Trophoblast cell (in vitro differentiated cells and primary cell): ENCODE measurements around the gene GHDC.
A peak's percentile ranks its signal among the peaks of the same experiment; 100 is the strongest.

Source experiments
- DNase-seq, 2 donors: peaks; one replicate each; pipeline ENCODE4 v3.0.0-alpha.2; 2016
- H2AFZ ChIP-seq: 2 replicates; pipeline ENCODE4 v1.6.1; 2013; ENCODE audit warnings: low read length, moderate library complexity, mild to moderate bottlenecking; ENCODE audit not compliant: insufficient read depth, poor library complexity
- H2AK5ac ChIP-seq: 2 replicates; pipeline ENCODE4 v1.6.1; 2013; ENCODE audit warnings: mild to moderate bottlenecking, low read length
- H2BK120ac ChIP-seq: 2 replicates; pipeline ENCODE4 v1.6.1; 2013; ENCODE audit warnings: low read length, mild to moderate bottlenecking, moderate library complexity; ENCODE audit not compliant: insufficient read depth, poor library complexity
- H2BK12ac ChIP-seq: 2 replicates; pipeline ENCODE4 v1.6.1; 2013; ENCODE audit warnings: mild to moderate bottlenecking, low read length, moderate library complexity
- H2BK5ac ChIP-seq: 2 replicates; pipeline ENCODE4 v1.6.1; 2013; ENCODE audit warnings: low read length, low read depth, moderate library complexity, mild to moderate bottlenecking; ENCODE audit not compliant: poor library complexity
- H3K14ac ChIP-seq: 2 replicates; pipeline ENCODE4 v1.6.1; 2013; ENCODE audit warnings: mild to moderate bottlenecking, low read length
- H3K18ac ChIP-seq: 2 replicates; pipeline ENCODE4 v1.6.1; 2013; ENCODE audit warnings: mild to moderate bottlenecking, low read length
- H3K23ac ChIP-seq: 2 replicates; pipeline ENCODE4 v1.6.1; 2013; ENCODE audit warnings: low read length
- H3K27ac ChIP-seq: 2 replicates; pipeline ENCODE4 v1.5.1; 2013; ENCODE audit warnings: low read depth, mild to moderate bottlenecking, inconsistent platforms, low read length, moderate library complexity
- H3K27me3 ChIP-seq: 2 replicates; pipeline ENCODE4 v1.6.1; 2013; ENCODE audit warnings: inconsistent platforms, mild to moderate bottlenecking, low read length, moderate library complexity; ENCODE audit not compliant: insufficient read depth
- H3K36me3 ChIP-seq, 2 experiments: 1 replicate in 1 of 2; 2 replicates in 1 of 2; pipeline ENCODE4 v1.6.1; 2013; ENCODE audit warnings: low read length in 2 of 2, mild to moderate bottlenecking in 2 of 2, moderate library complexity in 1 of 2; ENCODE audit not compliant: insufficient read depth in 2 of 2, control insufficient read depth in 1 of 2
- H3K4ac ChIP-seq: 2 replicates; pipeline ENCODE4 v1.6.1; 2013; ENCODE audit warnings: low read depth, mild to moderate bottlenecking, low read length, moderate library complexity
- H3K4me1 ChIP-seq, 2 experiments: 1 replicate in 1 of 2; 2 replicates in 1 of 2; pipeline ENCODE4 v1.6.1; 2013; ENCODE audit warnings: low read length in 2 of 2, mild to moderate bottlenecking in 2 of 2, moderate library complexity in 1 of 2; ENCODE audit not compliant: insufficient read depth in 2 of 2, control insufficient read depth in 1 of 2
- H3K4me2 ChIP-seq: 2 replicates; pipeline ENCODE4 v1.6.1; 2013; ENCODE audit warnings: inconsistent platforms, mild to moderate bottlenecking, low read length, moderate library complexity
- H3K4me3 ChIP-seq: 2 replicates; pipeline ENCODE4 v1.5.1; 2013; ENCODE audit warnings: mild to moderate bottlenecking, low read depth, low read length, inconsistent platforms
- H3K79me1 ChIP-seq: one replicate; pipeline ENCODE4 v1.6.1; 2013; ENCODE audit warnings: low read length
- H3K79me2 ChIP-seq: 2 replicates; pipeline ENCODE4 v1.6.1; 2013; ENCODE audit warnings: low read length, mild to moderate bottlenecking; ENCODE audit not compliant: control insufficient read depth, insufficient read depth, poor library complexity
- H3K9ac ChIP-seq: 2 replicates; pipeline ENCODE4 v1.6.1; 2013; ENCODE audit warnings: mild to moderate bottlenecking, low read length
- H3K9me3 ChIP-seq: 2 replicates; pipeline ENCODE4 v1.6.1; 2013; ENCODE audit warnings: low read depth, mild to moderate bottlenecking, control low read depth, inconsistent platforms, low read length; ENCODE audit not compliant: insufficient read depth
- H4K12ac ChIP-seq: 2 replicates; pipeline ENCODE4 v1.6.1; 2013; ENCODE audit warnings: low read depth, mild to moderate bottlenecking, low read length, moderate library complexity
- H4K8ac ChIP-seq: 2 replicates; pipeline ENCODE4 v1.6.1; 2013; ENCODE audit warnings: low read depth, mild to moderate bottlenecking, low read length, moderate library complexity
- H4K91ac ChIP-seq: one replicate; pipeline ENCODE4 v1.6.1; 2013; ENCODE audit warnings: low read depth, mild to moderate bottlenecking, low read length, moderate library complexity
- whole genome bisulfite sequencing: extraction: QIAGEN DNeasy Blood & Tissue Kit; methylation state at CpG from one replicate; pipeline ENCODE4 v1.1.7; 2013; ENCODE audit warnings: missing lambda C conversion rate; ENCODE audit not compliant: insufficient read length, insufficient coverage; ENCODE audit errors: extremely low coverage; 5-methylcytosine and 5-hydroxymethylcytosine counted together

Gene GHDC

GRCh38 chr17:42181851-42182207 lies 12.5 kb downstream of the GHDC start:
- Histone ChIP-seq H3K27me3 (peaks cover 38% of the 10 kb centered on the region), H3K4me1 (peaks cover 12 to 22% of the 10 kb centered on the region in 2 experiments), H3K79me2 (no peaks in the 10 kb centered on the region), H4K91ac (no peak overlapping the region), H2AK5ac (no peak overlapping the region), H3K9ac (no peak overlapping the region), H3K27ac (no peak overlapping the region), H2BK5ac (no peak overlapping the region), H3K36me3 (no peaks in the 10 kb centered on the region), H3K9me3 (peaks cover 9% of the 10 kb centered on the region), H4K8ac (no peak overlapping the region), H3K23ac (no peak overlapping the region), H2BK120ac (no peak overlapping the region), H3K4me2 (no peak overlapping the region), H3K4ac (no peak overlapping the region), H3K4me3 (no peak overlapping the region), H2BK12ac (no peak overlapping the region), H4K12ac (no peak overlapping the region), H3K14ac (no peak overlapping the region), H3K79me1 (no peaks in the 10 kb centered on the region), H3K18ac (no peak overlapping the region), H2AFZ (no peak overlapping the region)
- no peak for DNase-seq
- WGBS: no CpG with 5 or more reads among the region's 2 CpGs

GRCh38 chr17:42180922-42181850 lies 13.1 kb downstream of the GHDC start, which contains the start of gene KCNH4:
Gene KCNH4, minus strand, starts transcription at chr17:42181142. Its CDS starts 197 bp downstream, at chr17:42180945.
- no peak within 1 kb of the TSS for H2BK5ac ChIP-seq
- no peak within 1 kb of the TSS for H3K27ac ChIP-seq
- H3K79me2 ChIP-seq: no peaks in the 10 kb centered on the region
- H3K4ac ChIP-seq: no peak within 1 kb of the TSS
- no peak within 1 kb of the TSS for H2BK120ac ChIP-seq
- no peak within 1 kb of the TSS for H3K23ac ChIP-seq
- no peak within 1 kb of the TSS for H3K18ac ChIP-seq
- peak; percentile 32 to 55 for DNase-seq
- no CpG with 5 or more reads among the region's 60 CpGs for WGBS
- H4K91ac ChIP-seq: no peak within 1 kb of the TSS
- peaks cover 38% of the 10 kb centered on the region for H3K27me3 ChIP-seq
- no peak within 1 kb of the TSS for H2BK12ac ChIP-seq
- no peaks in the 10 kb centered on the region for H3K36me3 ChIP-seq
- H3K14ac ChIP-seq: no peak within 1 kb of the TSS
- H3K4me2 ChIP-seq: no peak within 1 kb of the TSS
- H2AK5ac ChIP-seq: no peak within 1 kb of the TSS
- peaks cover 9% of the 10 kb centered on the region for H3K9me3 ChIP-seq
- no peak within 1 kb of the TSS for H4K8ac ChIP-seq
- no peak within 1 kb of the TSS for H3K4me3 ChIP-seq
- H3K79me1 ChIP-seq: no peaks in the 10 kb centered on the region
- H3K4me1 ChIP-seq: peaks cover 12 to 22% of the 10 kb centered on the region in 2 experiments
- no peak within 1 kb of the TSS for H4K12ac ChIP-seq
- no peak within 1 kb of the TSS for H3K9ac ChIP-seq
- no peak within 1 kb of the TSS for H2AFZ ChIP-seq

- H2BK5ac ChIP-seq: no peak overlapping the region
- H2AK5ac ChIP-seq: no peak overlapping the region
- no peak overlapping the region for H2BK120ac ChIP-seq
- H3K4ac ChIP-seq: no peak overlapping the region
- peaks cover 9% of the 10 kb centered on the region for H3K9me3 ChIP-seq
- H4K8ac ChIP-seq: no peak overlapping the region
- no peaks in the 10 kb centered on the region for H3K79me1 ChIP-seq
- H3K9ac ChIP-seq: no peak overlapping the region
- H2BK12ac ChIP-seq: no peak overlapping the region
- peaks cover 38% of the 10 kb centered on the region for H3K27me3 ChIP-seq
- no peak overlapping the region for H4K12ac ChIP-seq
- H3K79me2 ChIP-seq: no peaks in the 10 kb centered on the region
- no peaks in the 10 kb centered on the region for H3K36me3 ChIP-seq
- H3K4me1 ChIP-seq: peaks cover 12 to 22% of the 10 kb centered on the region in 2 experiments
- H4K91ac ChIP-seq: no peak overlapping the region
- H3K14ac ChIP-seq: no peak overlapping the region
- H3K27ac ChIP-seq: no peak overlapping the region
- WGBS: no CpG with 5 or more reads among the region's 33 CpGs
- no peak overlapping the region for H3K4me2 ChIP-seq
- no peak overlapping the region for H3K23ac ChIP-seq
- H3K4me3 ChIP-seq: no peak overlapping the region
- DNase-seq: no peak
- no peak overlapping the region for H3K18ac ChIP-seq
- no peak overlapping the region for H2AFZ ChIP-seq
Measured at GRCh38 chr17:42180411-42180921, 13.8 kb downstream of the GHDC start.

GRCh38 chr17:42179911-42180410 lies 14.3 kb downstream of the GHDC start:
- no peak overlapping the region for H4K12ac ChIP-seq
- no peak overlapping the region for H3K4me3 ChIP-seq
- no peak overlapping the region for H3K23ac ChIP-seq
- H2AFZ ChIP-seq: no peak overlapping the region
- H4K8ac ChIP-seq: no peak overlapping the region
- no peaks in the 10 kb centered on the region for H3K79me1 ChIP-seq
- H3K36me3 ChIP-seq: no peaks in the 10 kb centered on the region
- no peak overlapping the region for H3K9ac ChIP-seq
- no peak overlapping the region for H2BK12ac ChIP-seq
- H3K4ac ChIP-seq: no peak overlapping the region
- H4K91ac ChIP-seq: no peak overlapping the region
- H2AK5ac ChIP-seq: no peak overlapping the region
- H3K18ac ChIP-seq: no peak overlapping the region
- peak in 1 of 2 donors; percentile 51 for DNase-seq
- peaks cover 38% of the 10 kb centered on the region for H3K27me3 ChIP-seq
- H3K79me2 ChIP-seq: no peaks in the 10 kb centered on the region
- no peak overlapping the region for H3K14ac ChIP-seq
- peaks cover 9% of the 10 kb centered on the region for H3K9me3 ChIP-seq
- no peak overlapping the region for H3K4me2 ChIP-seq
- WGBS: no CpG with 5 or more reads among the region's 20 CpGs
- H3K27ac ChIP-seq: no peak overlapping the region
- no peak overlapping the region for H2BK5ac ChIP-seq
- H2BK120ac ChIP-seq: no peak overlapping the region
- H3K4me1 ChIP-seq: peaks cover 12 to 22% of the 10 kb centered on the region in 2 experiments
